Fibroblast of lung (primary cell): ENCODE data around the gene POLR2E.

ENCODE experiments used
- EZH2 ChIP-seq: IDR thresholded peaks from 2 replicates; pipeline ENCODE4 v1.5.1; 2012; ENCODE audit warnings: low read length, control low read depth, mild to moderate bottlenecking; ENCODE audit errors: missing control alignments
- TF ChIP-seq, protein P1 (sequence below), 2 donors: IDR thresholded peaks in 1 of 2; conservative IDR thresholded peaks in 1 of 2; 1 replicate in 1 of 2; 2 replicates in 1 of 2; pipeline ENCODE4 v1.5.1; 2011 to 2012; ENCODE audit warnings: low read length in 2 of 2, control low read depth in 1 of 2, inconsistent platforms in 1 of 2, low read depth in 1 of 2, mild to moderate bottlenecking in 1 of 2

DNA sequence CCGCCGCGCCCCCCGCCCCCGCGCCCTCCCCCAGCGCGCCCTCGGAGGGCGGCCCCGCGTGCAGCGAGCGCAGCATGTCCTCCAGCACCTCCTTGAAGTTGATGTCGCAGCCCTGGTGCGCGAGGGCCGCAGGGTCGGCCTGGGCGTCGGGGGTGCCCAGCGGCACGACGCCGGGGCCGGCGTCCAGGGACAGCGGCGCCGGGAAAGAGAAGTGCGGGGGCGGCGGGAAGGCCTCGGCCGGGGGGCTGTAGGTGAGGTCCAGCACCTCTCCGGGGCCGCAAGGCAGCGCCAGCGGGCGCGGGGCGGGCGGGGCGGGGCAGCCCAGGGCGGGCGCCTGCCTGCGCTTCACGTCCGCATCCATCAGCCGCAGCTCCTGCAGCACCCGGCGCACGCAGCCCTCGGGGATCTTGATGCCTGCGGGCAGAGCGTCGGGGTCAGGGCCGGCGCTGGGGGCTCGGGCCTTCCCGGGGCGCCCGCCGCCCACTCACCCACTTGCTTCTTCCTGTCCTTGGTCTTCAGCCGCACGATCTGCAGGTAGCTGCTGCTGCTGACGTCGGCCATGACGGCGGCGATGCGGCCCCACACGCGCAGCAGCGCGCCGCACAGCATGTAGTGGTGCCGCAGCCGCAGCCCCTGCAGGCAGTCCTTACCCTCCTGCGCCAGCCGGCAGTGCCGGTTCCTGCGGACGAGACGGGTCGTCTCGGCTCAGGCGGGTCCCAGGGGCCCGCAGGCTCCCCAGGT, 13.3 kb upstream of the POLR2E start:
- TF ChIP-seq, protein P1, sequence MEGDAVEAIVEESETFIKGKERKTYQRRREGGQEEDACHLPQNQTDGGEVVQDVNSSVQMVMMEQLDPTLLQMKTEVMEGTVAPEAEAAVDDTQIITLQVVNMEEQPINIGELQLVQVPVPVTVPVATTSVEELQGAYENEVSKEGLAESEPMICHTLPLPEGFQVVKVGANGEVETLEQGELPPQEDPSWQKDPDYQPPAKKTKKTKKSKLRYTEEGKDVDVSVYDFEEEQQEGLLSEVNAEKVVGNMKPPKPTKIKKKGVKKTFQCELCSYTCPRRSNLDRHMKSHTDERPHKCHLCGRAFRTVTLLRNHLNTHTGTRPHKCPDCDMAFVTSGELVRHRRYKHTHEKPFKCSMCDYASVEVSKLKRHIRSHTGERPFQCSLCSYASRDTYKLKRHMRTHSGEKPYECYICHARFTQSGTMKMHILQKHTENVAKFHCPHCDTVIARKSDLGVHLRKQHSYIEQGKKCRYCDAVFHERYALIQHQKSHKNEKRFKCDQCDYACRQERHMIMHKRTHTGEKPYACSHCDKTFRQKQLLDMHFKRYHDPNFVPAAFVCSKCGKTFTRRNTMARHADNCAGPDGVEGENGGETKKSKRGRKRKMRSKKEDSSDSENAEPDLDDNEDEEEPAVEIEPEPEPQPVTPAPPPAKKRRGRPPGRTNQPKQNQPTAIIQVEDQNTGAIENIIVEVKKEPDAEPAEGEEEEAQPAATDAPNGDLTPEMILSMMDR (conservative IDR thresholded peaks at IDR 0.05 in 1 of 2, IDR thresholded peaks at IDR 0.05 in 1 of 2; ENCODE audit: low read depth in 1 of 2, low read length in 2 of 2) = no peak
- no peak for TF ChIP-seq EZH2
